Right lobe of liver (tissue), 4 donors: ENCODE measurements around the gene METTL23.

Experiments
- CTCF ChIP-seq, 4 donors: fragments of 200-600 bp in 3 of 4; fragments of 450-650 bp in 1 of 4; IDR thresholded peaks; one replicate each; pipeline versions ENCODE4 v1.5.1 to v1.8.0; 2016 to 2022; ENCODE audit warnings: antibody characterized with exemption in 4 of 4, mild to moderate bottlenecking in 2 of 4
- POLR2A ChIP-seq: fragments of 450-650 bp; IDR thresholded peaks from one replicate; pipeline ENCODE4 v1.6.1; 2017; ENCODE audit warnings: antibody characterized with exemption, mild to moderate bottlenecking
- donor health status: DM: no; HTN: no; CAD: no.
- donor health status: DM: no; HTN: no; CAD: no.
- donor health status: DM: no; HTN: yes; CAD: no.

GRCh38 chr17:76686538-76687297 is 39.9 kb upstream of the METTL23 start:
- TF ChIP-seq CTCF (IDR thresholded peaks at IDR 0.05) (no peak), POLR2A (no peak)
